CD14-positive monocyte (primary cell): ENCODE data around the gene PRAC1. TPM values are rescaled to one million over a fixed set of nuclear protein-coding genes. Genes with fewer than 3 reads are reported as not detected.

Experiments used
- DNase-seq, 3 donors: peaks; one replicate each; pipeline ENCODE4 v3.0.0-alpha.2; 2011 to 2022
- H2AFZ ChIP-seq: 2 replicates; pipeline ENCODE4 v1.6.0; 2012; ENCODE audit warnings: mild to moderate bottlenecking, low read depth, low read length, inconsistent platforms; ENCODE audit not compliant: insufficient read depth, poor library complexity, severe bottlenecking
- H3K27ac ChIP-seq, 2 donors: 1 replicate in 1 of 2; 2 replicates in 1 of 2; pipeline ENCODE4 v1.5.1; 2012 to 2013; ENCODE audit warnings: low read length in 2 of 2, control low read depth in 1 of 2, inconsistent platforms in 1 of 2, low read depth in 1 of 2, mild to moderate bottlenecking in 1 of 2
- H3K27me3 ChIP-seq, 2 donors: one replicate each; pipeline versions ENCODE4 v1.6.0 to v1.6.1; 2011 to 2013; ENCODE audit warnings: low read length in 2 of 2; ENCODE audit not compliant: control insufficient read depth in 2 of 2, insufficient read depth in 2 of 2
- H3K36me3 ChIP-seq, 2 donors: replicated peaks in 1 of 2; 1 replicate in 1 of 2; 2 replicates in 1 of 2; pipeline versions ENCODE4 v1.5.1 to v1.6.1; 2012 to 2013; ENCODE audit warnings: low read length in 2 of 2, control low read depth in 1 of 2, inconsistent platforms in 1 of 2, mild to moderate bottlenecking in 1 of 2; ENCODE audit not compliant: insufficient read depth in 2 of 2, control insufficient read depth in 1 of 2
- H3K4me1 ChIP-seq, 2 donors: 1 replicate in 1 of 2; 2 replicates in 1 of 2; pipeline versions ENCODE4 v1.5.1 to v1.6.1; 2012 to 2013; ENCODE audit warnings: low read length in 2 of 2, control low read depth in 1 of 2, inconsistent platforms in 1 of 2, mild to moderate bottlenecking in 1 of 2, moderate library complexity in 1 of 2; ENCODE audit not compliant: insufficient read depth in 2 of 2, control insufficient read depth in 1 of 2
- H3K4me2 ChIP-seq: replicated peaks from 2 replicates; pipeline ENCODE3; 2012; ENCODE audit warnings: low read length, moderate library complexity, mild to moderate bottlenecking; ENCODE audit not compliant: poor library complexity, severe bottlenecking; ENCODE audit errors: extremely low read depth
- H3K4me3 ChIP-seq, 3 experiments: fragments of 200-600 bp in 1 of 3; sonication (generic) in 1 of 3; replicated peaks in 1 of 3; 1 replicate in 2 of 3; 2 replicates in 1 of 3; pipeline ENCODE4 v1.5.1; 2011 to 2013; ENCODE audit warnings: low read length in 3 of 3, mild to moderate bottlenecking in 3 of 3, control low read depth in 2 of 3, low read depth in 2 of 3, inconsistent platforms in 1 of 3, moderate library complexity in 1 of 3
- H3K79me2 ChIP-seq: 2 replicates; pipeline ENCODE4 v1.6.0; 2012; ENCODE audit warnings: mild to moderate bottlenecking, control low read depth, inconsistent platforms, low read length, moderate library complexity; ENCODE audit not compliant: insufficient read depth
- H3K9ac ChIP-seq: 2 replicates; pipeline ENCODE4 v1.6.0; 2017; ENCODE audit warnings: low read length, mild to moderate bottlenecking; ENCODE audit not compliant: insufficient read depth, poor library complexity, severe bottlenecking
- H3K9me3 ChIP-seq, 2 donors: replicated peaks in 1 of 2; 1 replicate in 1 of 2; 2 replicates in 1 of 2; pipeline versions ENCODE4 v1.5.1 to v1.6.1; 2012 to 2013; ENCODE audit warnings: low read length in 2 of 2, control low read depth in 1 of 2; ENCODE audit not compliant: control insufficient read depth in 1 of 2, insufficient read depth in 1 of 2
- H4K20me1 ChIP-seq: 2 replicates; pipeline ENCODE4 v1.6.0; 2012; ENCODE audit warnings: mild to moderate bottlenecking, low read length, control low read depth, moderate library complexity; ENCODE audit not compliant: insufficient read depth
- H3K27ac Mint-ChIP-seq, 7 donors: one replicate each; pipeline ENCODE4 v1.8.0; 2020; ENCODE audit warnings: mild to moderate bottlenecking in 7 of 7, mixed read lengths in 7 of 7, moderate library complexity in 6 of 7, inconsistent platforms in 2 of 7
- H3K27me3 Mint-ChIP-seq, 3 donors: one replicate each; pipeline ENCODE4 v1.8.0; 2021 to 2022; ENCODE audit warnings: low read depth in 3 of 3, mild to moderate bottlenecking in 3 of 3, mixed read lengths in 3 of 3, moderate library complexity in 3 of 3, inconsistent platforms in 1 of 3
- H3K36me3 Mint-ChIP-seq, 2 donors: one replicate each; pipeline ENCODE4 v1.8.0; 2020; ENCODE audit warnings: mixed read lengths in 2 of 2, inconsistent platforms in 1 of 2, mild to moderate bottlenecking in 1 of 2
- H3K4me1 Mint-ChIP-seq: one replicate; pipeline ENCODE4 v1.8.0; 2020; ENCODE audit warnings: mild to moderate bottlenecking, mixed read lengths
- H3K4me3 Mint-ChIP-seq, 2 donors: one replicate each; pipeline ENCODE4 v1.8.0; 2020; ENCODE audit warnings: mild to moderate bottlenecking in 2 of 2, mixed read lengths in 2 of 2, moderate library complexity in 1 of 2
- H3K9me3 Mint-ChIP-seq, 7 donors: one replicate each; pipeline ENCODE4 v1.8.0; 2020 to 2022; ENCODE audit warnings: mixed read lengths in 7 of 7, mild to moderate bottlenecking in 6 of 7, moderate library complexity in 6 of 7, inconsistent platforms in 2 of 7
- CTCF ChIP-seq: fragments of 200-600 bp; IDR thresholded peaks from one replicate; pipeline ENCODE4 v1.8.0; 2022; ENCODE audit warnings: antibody characterized with exemption, mild to moderate bottlenecking
- WGBS: methylation state at CpG from one replicate; pipeline ENCODE4 v1.1.5; 2013; ENCODE audit warnings: missing lambda C conversion rate; ENCODE audit not compliant: insufficient coverage; 5-methylcytosine and 5-hydroxymethylcytosine counted together
- intact Hi-C, 2 donors: fragments of 100-400 bp; cut with micrococcal nuclease; formaldehyde crosslinking; loops; one replicate each; pipeline versions ENCODE4 v1.15.0 to v1.15.1; 2023
- polyA plus RNA-seq, 3 donors: library from polyadenylated mRNA; depleted of rRNA in 1 of 3; unstranded in 2 of 3; stranded (reverse) in 1 of 3; fragments of 300-500 nt in 2 of 3; fragments of >200 nt in 1 of 3; fragmentation: Illumina TruSeq in 2 of 3; gene quantifications; 1 replicate in 2 of 3; 2 replicates in 1 of 3; pipeline ENCODE4 v1.2.3, GENCODE V29; 2012 to 2021

PRAC1 gene
- polyA plus RNA-seq, 3 donors = not detected

- 8% methylated on average over 47 of the region's 52 CpGs for WGBS
- Histone ChIP-seq H3K9ac (no peak overlapping the region), H3K9me3 (peaks cover 0 to 48% of the 10 kb centered on the region in 2 donors), H2AFZ (no peak overlapping the region), H3K27me3 (peaks cover 65 to 67% of the 10 kb centered on the region in 2 donors), H3K79me2 (no peaks in the 10 kb centered on the region), H3K27ac (no peak overlapping the region), H4K20me1 (no peaks in the 10 kb centered on the region), H3K4me1 (peaks cover 31 to 34% of the 10 kb centered on the region in 2 donors), H3K36me3 (no peaks in the 10 kb centered on the region), H3K4me2 (peak overlapping the region; percentile 50), H3K4me3 (peak overlapping the region in 1 of 3 experiments; percentile 45)
- no peak for TF ChIP-seq CTCF
- peaks cover 0 to 33% (median 9%) of the 10 kb centered on the region in 7 donors for H3K9me3 Mint-ChIP-seq
- peak overlapping the region in 1 of 2 donors; percentile 78 for H3K4me3 Mint-ChIP-seq
- peaks cover 70 to 82% (median 81%) of the 10 kb centered on the region in 3 donors for H3K27me3 Mint-ChIP-seq
- peaks cover 0 to 16% of the 10 kb centered on the region in 2 donors for H3K36me3 Mint-ChIP-seq
- peaks cover 46% of the 10 kb centered on the region for H3K4me1 Mint-ChIP-seq
- intact Hi-C loops = no loop called here
- peak overlapping the region in 1 of 7 donors; percentile 35 for H3K27ac Mint-ChIP-seq
- no peak for DNase-seq
Observed at GRCh38 chr17:48754500-48755261, 32.4 kb upstream of the PRAC1 start.

- Histone ChIP-seq H3K9me3 (peaks cover 0 to 53% of the 10 kb centered on the region in 2 donors), H3K4me1 (peaks cover 31 to 34% of the 10 kb centered on the region in 2 donors), H3K27ac (no peak overlapping the region), H3K79me2 (no peaks in the 10 kb centered on the region), H2AFZ (no peak overlapping the region), H3K36me3 (no peaks in the 10 kb centered on the region), H4K20me1 (no peaks in the 10 kb centered on the region), H3K4me3 (no peak overlapping the region), H3K27me3 (peaks cover 72 to 74% of the 10 kb centered on the region in 2 donors), H3K4me2 (no peak overlapping the region), H3K9ac (no peak overlapping the region)
- Mint-ChIP-seq H3K27ac (peak overlapping the region in 1 of 7 donors; percentile 35), H3K36me3 (peaks cover 0 to 16% of the 10 kb centered on the region in 2 donors), H3K27me3 (peaks cover 73 to 85% (median 84%) of the 10 kb centered on the region in 3 donors), H3K9me3 (peaks cover 0 to 33% (median 9%) of the 10 kb centered on the region in 7 donors), H3K4me1 (peaks cover 46% of the 10 kb centered on the region), H3K4me3 (peak overlapping the region in 1 of 2 donors; percentile 78)
- 10% methylated on average over 17 of the region's 22 CpGs for WGBS
- peak in 1 of 3 donors; percentile 25 for DNase-seq
- TF ChIP-seq CTCF = no peak
- intact Hi-C loops = no loop called here
Observed at GRCh38 chr17:48753794-48754499, 31.6 kb upstream of the PRAC1 start.
